GM12874 (cell line): Measurements from ENCODE around the gene RUFY3.

Experiments
- TF ChIP-seq, protein P1 (sequence below): IDR thresholded peaks from 2 replicates; pipeline ENCODE4 v1.5.1; 2011; ENCODE audit warnings: low read depth, mild to moderate bottlenecking, control low read depth, low read length, moderate library complexity; ENCODE audit not compliant: insufficient read depth

RUFY3 gene

DNA sequence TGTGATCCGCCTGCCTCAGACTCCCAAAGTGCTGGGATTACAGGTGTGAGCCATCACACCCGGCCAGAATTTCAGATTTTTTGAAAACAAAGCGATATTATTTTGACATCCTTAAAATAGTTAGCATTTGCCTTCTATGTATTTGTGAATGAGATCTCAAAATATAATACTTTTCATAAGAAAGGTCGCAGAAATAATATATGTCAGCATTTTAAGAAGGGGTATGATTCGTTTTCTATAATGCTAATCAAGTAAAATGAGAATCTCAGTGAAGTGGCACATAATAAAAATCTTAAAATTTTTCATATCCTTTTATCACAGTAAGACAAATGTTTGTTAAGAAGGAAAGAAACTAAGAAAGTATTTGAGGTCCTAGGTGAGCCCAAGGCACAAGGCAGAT, 65.7 kb downstream of the RUFY3 start:
- TF ChIP-seq, protein P1, sequence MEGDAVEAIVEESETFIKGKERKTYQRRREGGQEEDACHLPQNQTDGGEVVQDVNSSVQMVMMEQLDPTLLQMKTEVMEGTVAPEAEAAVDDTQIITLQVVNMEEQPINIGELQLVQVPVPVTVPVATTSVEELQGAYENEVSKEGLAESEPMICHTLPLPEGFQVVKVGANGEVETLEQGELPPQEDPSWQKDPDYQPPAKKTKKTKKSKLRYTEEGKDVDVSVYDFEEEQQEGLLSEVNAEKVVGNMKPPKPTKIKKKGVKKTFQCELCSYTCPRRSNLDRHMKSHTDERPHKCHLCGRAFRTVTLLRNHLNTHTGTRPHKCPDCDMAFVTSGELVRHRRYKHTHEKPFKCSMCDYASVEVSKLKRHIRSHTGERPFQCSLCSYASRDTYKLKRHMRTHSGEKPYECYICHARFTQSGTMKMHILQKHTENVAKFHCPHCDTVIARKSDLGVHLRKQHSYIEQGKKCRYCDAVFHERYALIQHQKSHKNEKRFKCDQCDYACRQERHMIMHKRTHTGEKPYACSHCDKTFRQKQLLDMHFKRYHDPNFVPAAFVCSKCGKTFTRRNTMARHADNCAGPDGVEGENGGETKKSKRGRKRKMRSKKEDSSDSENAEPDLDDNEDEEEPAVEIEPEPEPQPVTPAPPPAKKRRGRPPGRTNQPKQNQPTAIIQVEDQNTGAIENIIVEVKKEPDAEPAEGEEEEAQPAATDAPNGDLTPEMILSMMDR: no peak

DNA sequence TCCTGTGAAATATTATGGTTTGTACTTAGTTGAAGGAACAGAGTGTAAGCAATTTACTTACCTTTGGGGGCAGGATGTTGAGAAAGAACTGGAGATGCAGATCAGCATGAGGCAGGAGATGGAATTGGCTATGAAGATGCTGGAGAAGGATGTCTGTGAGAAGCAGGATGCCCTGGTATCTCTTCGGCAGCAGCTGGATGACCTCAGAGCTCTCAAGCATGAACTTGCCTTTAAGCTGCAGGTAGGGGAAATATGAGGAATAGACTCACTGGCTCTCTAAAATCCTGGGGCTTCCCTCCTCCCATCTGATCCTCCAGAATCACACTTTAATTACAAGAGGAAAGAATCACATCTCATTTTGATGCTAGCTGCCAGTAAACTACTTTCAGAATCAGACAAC, 67.0 kb downstream of the RUFY3 start:
- TF ChIP-seq, protein P1: no peak

DNA sequence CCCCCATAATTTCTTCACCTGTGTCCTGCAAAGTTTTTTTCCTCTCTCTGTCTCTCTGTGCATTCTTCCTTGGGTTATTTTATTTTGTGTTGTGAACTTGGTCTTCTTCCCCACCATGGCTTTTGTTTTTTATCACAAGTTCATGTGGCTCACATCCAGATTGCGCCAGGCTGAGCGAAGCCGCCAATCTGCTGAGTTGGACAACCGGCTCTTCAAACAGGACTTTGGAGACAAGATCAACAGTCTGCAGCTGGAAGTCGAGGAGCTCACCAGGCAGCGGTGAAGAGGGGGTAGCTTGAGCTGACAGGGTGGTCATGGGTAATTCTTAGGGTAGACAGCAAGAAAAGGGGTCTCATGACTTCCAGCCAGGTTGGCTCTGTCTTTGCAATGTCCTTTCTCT, 71.9 kb downstream of the RUFY3 start:
- TF ChIP-seq, protein P1: no peak

DNA sequence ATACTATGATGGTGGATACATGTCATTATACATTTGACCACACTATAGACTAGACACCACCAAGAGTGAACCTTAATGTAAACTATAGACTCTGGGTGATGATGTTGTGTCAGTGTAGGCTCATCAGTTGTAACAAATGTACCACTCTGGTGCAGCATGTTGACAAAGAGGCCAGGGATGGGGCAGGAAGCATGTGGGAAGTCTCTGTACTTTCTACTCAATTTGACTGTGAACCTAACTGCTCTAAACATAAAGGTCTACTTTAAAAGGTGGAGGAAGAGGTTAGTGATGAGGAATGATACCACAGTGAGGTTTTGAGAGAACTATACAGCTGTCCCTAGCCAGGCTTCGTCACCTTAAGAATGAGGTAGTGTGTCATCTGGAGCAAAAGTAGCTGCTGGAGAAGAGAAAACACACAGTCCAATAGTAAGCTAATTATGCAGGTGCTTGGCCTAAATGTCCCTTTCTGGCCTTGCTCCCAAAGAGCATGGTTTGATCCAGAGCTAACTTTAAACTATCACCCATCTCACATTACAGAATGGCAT, 79.6 kb downstream of the RUFY3 start:
- TF ChIP-seq, protein P1: no peak

DNA sequence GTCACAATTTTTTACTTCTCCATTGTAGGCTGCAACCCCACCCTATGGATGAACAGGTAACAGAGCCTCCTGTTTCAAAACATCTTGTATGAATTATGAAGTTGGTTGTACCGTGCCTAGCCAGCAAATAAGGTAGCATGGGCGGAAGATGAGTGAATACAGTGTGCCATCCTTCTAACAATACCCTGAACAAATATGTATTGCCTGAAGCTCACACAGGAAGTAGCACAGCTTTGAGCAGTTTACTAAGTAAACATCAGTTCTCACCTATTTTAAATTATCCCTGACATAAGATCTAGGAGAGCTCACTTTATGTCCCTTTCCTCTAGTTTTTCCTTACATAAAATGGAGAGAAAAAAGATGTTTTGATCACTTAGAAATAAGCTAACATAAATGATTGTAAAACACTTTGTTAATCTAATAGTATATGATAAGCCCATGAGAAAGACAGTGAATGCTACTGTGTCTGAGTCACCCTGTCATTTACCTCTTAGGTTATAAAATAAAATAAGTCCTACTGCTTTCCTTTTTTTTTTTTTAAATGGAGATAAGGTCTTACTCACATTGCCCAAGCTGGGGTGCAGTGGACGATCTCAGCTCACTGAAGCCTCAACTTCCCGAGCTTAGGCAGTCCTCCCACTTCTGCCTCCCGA, 81.3 kb downstream of the RUFY3 start:
- TF ChIP-seq, protein P1: no peak

DNA sequence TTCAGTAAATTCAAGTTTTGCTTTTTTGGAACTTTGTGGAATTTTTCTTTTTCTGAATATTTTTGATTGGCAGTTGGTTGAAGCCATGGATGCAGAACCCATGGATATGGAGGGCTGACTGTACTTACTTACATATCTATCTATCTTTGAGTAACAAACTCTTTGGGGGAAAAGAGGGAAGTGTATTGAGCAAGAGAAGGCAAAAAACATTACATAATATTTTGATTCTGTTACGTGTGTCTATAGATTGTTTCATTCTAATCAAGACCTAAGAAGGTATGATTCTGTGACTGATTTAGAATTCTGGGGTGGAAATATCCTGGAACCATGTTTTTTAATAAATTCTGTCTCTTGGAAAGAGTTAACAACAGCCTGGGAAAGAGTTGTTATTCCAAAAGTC, 86.4 kb downstream of the RUFY3 start:
- TF ChIP-seq, protein P1: no peak

DNA sequence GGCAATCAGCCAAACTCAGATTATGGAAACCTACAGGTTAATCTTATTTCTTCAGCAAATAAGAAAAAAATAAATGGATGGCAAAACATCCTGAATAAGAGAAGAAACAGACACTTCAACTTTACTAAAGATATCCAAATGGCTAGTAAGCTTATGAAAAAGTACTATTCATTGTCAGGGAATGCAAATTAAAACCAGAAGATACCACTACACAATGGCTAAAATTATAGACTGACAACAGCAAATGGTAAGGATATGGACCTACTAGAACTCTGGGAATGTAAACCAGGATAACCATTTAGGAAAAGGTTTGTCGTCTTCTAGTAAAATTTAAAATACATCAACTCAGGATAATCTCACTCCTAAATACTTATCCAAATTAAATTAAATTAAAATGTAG, 93.6 kb downstream of the RUFY3 start:
- TF ChIP-seq, protein P1: no peak
